Stomach (tissue), 4 donors: Measurements from ENCODE around the gene KRTAP10-4.

ENCODE experiments used
- POLR2A ChIP-seq, 4 donors: fragments of 450-650 bp; IDR thresholded peaks; one replicate each; pipeline ENCODE4 v1.6.1; 2016; ENCODE audit warnings: antibody characterized with exemption in 4 of 4, control low read depth in 2 of 4, mild to moderate bottlenecking in 1 of 4, moderate library complexity in 1 of 4
- POLR2AphosphoS5 ChIP-seq, 3 donors: sonication (generic); formaldehyde crosslinking; IDR thresholded peaks; one replicate each; pipeline ENCODE4 v1.6.1; 2016; ENCODE audit warnings: antibody characterized with exemption in 3 of 3
- TF ChIP-seq, protein P1 (sequence below), 7 experiments: fragments of 450-650 bp in 4 of 7; fragments of 200-600 bp in 3 of 7; sonication (generic) in 3 of 7; IDR thresholded peaks; one replicate each; pipeline ENCODE4 v1.5.1; 2016 to 2019; ENCODE audit warnings: antibody characterized with exemption in 7 of 7, control low read depth in 2 of 7, mild to moderate bottlenecking in 1 of 7

DNA sequence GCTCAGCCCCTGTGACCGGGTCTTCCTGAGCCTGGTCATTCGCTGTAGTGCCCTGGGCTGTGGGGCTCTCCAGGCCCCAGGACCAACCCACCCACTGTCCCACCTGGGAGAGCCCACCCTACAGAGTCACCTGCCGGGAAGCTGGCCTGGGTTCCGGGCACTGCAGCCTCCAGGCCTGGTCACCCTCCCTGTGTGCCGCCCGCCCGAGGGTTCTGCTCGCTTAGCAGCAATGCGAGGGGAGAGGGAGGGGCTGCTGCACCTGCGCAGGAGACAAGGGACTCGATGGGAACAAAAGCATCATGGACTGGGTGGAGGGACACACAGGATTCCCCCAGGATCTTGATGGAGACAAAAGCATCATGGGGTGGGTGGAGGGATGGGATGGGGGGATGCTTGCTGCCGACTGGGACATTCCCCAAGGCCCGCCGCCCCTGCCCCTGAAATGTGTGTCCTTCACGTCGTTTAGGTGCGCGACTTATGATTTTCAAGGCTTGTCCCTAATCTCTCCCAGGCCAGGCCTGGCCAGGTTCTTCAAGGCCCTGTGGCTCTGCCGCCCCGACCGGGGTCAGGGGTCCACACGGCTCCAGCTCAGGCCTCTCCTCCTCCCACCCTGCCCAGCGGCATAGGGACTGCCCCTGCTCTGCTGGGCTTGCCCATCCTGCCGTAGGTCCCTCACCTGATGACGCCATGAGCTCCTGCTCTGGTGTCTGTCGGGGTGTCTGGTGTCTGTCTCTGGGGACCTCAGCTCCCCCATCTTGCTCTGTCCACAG, 40.0 kb downstream of the KRTAP10-4 start:
- TF ChIP-seq, protein P1, sequence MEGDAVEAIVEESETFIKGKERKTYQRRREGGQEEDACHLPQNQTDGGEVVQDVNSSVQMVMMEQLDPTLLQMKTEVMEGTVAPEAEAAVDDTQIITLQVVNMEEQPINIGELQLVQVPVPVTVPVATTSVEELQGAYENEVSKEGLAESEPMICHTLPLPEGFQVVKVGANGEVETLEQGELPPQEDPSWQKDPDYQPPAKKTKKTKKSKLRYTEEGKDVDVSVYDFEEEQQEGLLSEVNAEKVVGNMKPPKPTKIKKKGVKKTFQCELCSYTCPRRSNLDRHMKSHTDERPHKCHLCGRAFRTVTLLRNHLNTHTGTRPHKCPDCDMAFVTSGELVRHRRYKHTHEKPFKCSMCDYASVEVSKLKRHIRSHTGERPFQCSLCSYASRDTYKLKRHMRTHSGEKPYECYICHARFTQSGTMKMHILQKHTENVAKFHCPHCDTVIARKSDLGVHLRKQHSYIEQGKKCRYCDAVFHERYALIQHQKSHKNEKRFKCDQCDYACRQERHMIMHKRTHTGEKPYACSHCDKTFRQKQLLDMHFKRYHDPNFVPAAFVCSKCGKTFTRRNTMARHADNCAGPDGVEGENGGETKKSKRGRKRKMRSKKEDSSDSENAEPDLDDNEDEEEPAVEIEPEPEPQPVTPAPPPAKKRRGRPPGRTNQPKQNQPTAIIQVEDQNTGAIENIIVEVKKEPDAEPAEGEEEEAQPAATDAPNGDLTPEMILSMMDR (IDR thresholded peaks at IDR 0.05): no peak
- TF ChIP-seq POLR2AphosphoS5 (IDR thresholded peaks at IDR 0.05) (no peak), POLR2A (IDR thresholded peaks at IDR 0.05) (no peak)
